ENCODE measurements around the gene PSMB7. TPM values are rescaled to one million over a fixed set of nuclear protein-coding genes. Genes with fewer than 3 reads are reported as not detected.
"Not testable (repeated sequence)": the region's sequence is repeated elsewhere in the genome, so short reads cannot be mapped to it uniquely, and the experiment has no call there.

The PSMB7 gene
- total RNA-seq, 1 donor from 2014 or later = 114 TPM

- DNase-seq (ENCODE audit: low spot score) = no peak
Observed at GRCh38 chr9:124444166-124444565, 28.9 kb upstream of the PSMB7 start.

GRCh38 chr9:124443625-124444024 lies 28.4 kb upstream of the PSMB7 start:
- no peak for DNase-seq (ENCODE audit: low spot score)

- DNase-seq (ENCODE audit: low spot score) = no peak
Observed at GRCh38 chr9:124442826-124443225, 27.6 kb upstream of the PSMB7 start.

- DNase-seq (ENCODE audit: low spot score) = no peak
Observed at GRCh38 chr9:124442379-124442778, 27.1 kb upstream of the PSMB7 start.

- DNase-seq (ENCODE audit: low spot score) = peak; percentile 33
Observed at GRCh38 chr9:124441291-124441690, 26.0 kb upstream of the PSMB7 start.

GRCh38 chr9:124440786-124441185 lies 25.5 kb upstream of the PSMB7 start:
- DNase-seq (ENCODE audit: low spot score) = peak; percentile 77

- peak; percentile 71 for DNase-seq (ENCODE audit: low spot score)
Observed at GRCh38 chr9:124439686-124440243, 24.5 kb upstream of the PSMB7 start.

- DNase-seq (ENCODE audit: low spot score) = no peak
Observed at GRCh38 chr9:124439086-124439485, 23.8 kb upstream of the PSMB7 start.

- DNase-seq (ENCODE audit: low spot score) = peak; percentile 74
Observed at GRCh38 chr9:124438091-124438490, 22.8 kb upstream of the PSMB7 start.

GRCh38 chr9:124437086-124437485 lies 21.8 kb upstream of the PSMB7 start:
- peak; percentile 64 for DNase-seq (ENCODE audit: low spot score)

GRCh38 chr9:124436320-124436719 lies 21.1 kb upstream of the PSMB7 start:
- DNase-seq (ENCODE audit: low spot score) = no peak

GRCh38 chr9:124429530-124429867 lies 14.3 kb upstream of the PSMB7 start:
- DNase-seq (ENCODE audit: low spot score) = peak; percentile 39

- peak; percentile 86 for DNase-seq (ENCODE audit: low spot score)
Observed at GRCh38 chr9:124428751-124429529, 13.7 kb upstream of the PSMB7 start.

GRCh38 chr9:124427281-124427680 lies 12.0 kb upstream of the PSMB7 start:
- DNase-seq (ENCODE audit: low spot score) = peak; percentile 43

- peak; percentile 35 for DNase-seq (ENCODE audit: low spot score)
Observed at GRCh38 chr9:124426361-124426760, 11.1 kb upstream of the PSMB7 start.

- not testable (repeated sequence) for DNase-seq (ENCODE audit: low spot score)
Observed at GRCh38 chr9:124425733-124426132, 10.5 kb upstream of the PSMB7 start.

- no peak for DNase-seq (ENCODE audit: low spot score)
Observed at GRCh38 chr9:124423591-124423990, 8.3 kb upstream of the PSMB7 start.

GRCh38 chr9:124423155-124423554 lies 7.9 kb upstream of the PSMB7 start:
- DNase-seq (ENCODE audit: low spot score) = no peak

GRCh38 chr9:124420991-124421543 lies 5.8 kb upstream of the PSMB7 start:
- DNase-seq (ENCODE audit: low spot score) = no peak

- no peak for DNase-seq (ENCODE audit: low spot score)
Observed at GRCh38 chr9:124419832-124420489, 4.7 kb upstream of the PSMB7 start.

GRCh38 chr9:124415852-124416484 lies 726 bp upstream of the PSMB7 start:
- no peak for DNase-seq (ENCODE audit: low spot score)

GRCh38 chr9:124414612-124415011 lies 630 bp downstream of the PSMB7 start:
- no peak for DNase-seq (ENCODE audit: low spot score)

Data from mesenteric fat pad (tissue), 1 donor.